GM12878 (cell line): Measurements from ENCODE around the gene PLEKHA7. TPM values are rescaled to one million over a fixed set of nuclear protein-coding genes. Genes with fewer than 3 reads are reported as not detected.

ENCODE experiments used
- ATAC-seq: fragments of 200-7000 bp; cut with Tn5 transposase; 3 replicates; pipeline ENCODE4 v1.9.1; 2020; ENCODE audit warnings: mild to moderate bottlenecking, moderate library complexity
- BruUV-seq: library from RNA; stranded (reverse); fragments of 400-500 nt; replicated peaks from 2 replicates; lab custom pipeline; 2021; lab: Mats Ljungman, UMichigan
- CTCF ChIA-PET: fragments of 300-600 bp; sonication (Branson Sonifier 250); formaldehyde crosslinking; extraction: SDS; loops from one replicate; lab custom pipeline; 2021; ENCODE audit warnings: inconsistent platforms; lab: Yijun Ruan, JAX
- POLR2A ChIA-PET: fragments of 350-600 bp; formaldehyde crosslinking; extraction: SDS; loops from one replicate; lab custom pipeline; 2021; ENCODE audit warnings: inconsistent platforms; lab: Charles Lee
- RAD21 ChIA-PET: fragments of 300-600 bp; sonication (Branson Sonifier 250); formaldehyde crosslinking; loops from one replicate; lab custom pipeline; 2023; ENCODE audit warnings: antibody characterized with exemption; ENCODE audit not compliant: unreplicated experiment; lab: Charles Lee
- SMC1A ChIA-PET: fragments of 300-600 bp; sonication (Branson Sonifier 250); formaldehyde crosslinking; loops from one replicate; lab custom pipeline; 2023; ENCODE audit not compliant: unreplicated experiment, uncharacterized antibody; lab: Charles Lee
- DNase-seq: peaks from one replicate; pipeline ENCODE4 v3.0.0-alpha.2; 2011; ENCODE audit warnings: low read depth, low spot score
- FAIRE-seq: peaks from 3 replicates; lab custom pipeline; 2011; peaks lifted over from hg19 to GRCh38; lab: Jason Lieb, UNC
- H2AFZ ChIP-seq: 2 replicates; pipeline ENCODE4 v1.6.0; 2011; ENCODE audit warnings: low read depth, low read length, control low read depth; ENCODE audit not compliant: control insufficient read depth
- H3K27ac ChIP-seq: 2 replicates; pipeline ENCODE4 v1.5.1; 2011; ENCODE audit warnings: control low read depth; ENCODE audit not compliant: control insufficient read depth, insufficient read depth
- H3K27me3 ChIP-seq, 2 experiments: replicated peaks in 1 of 2; 2 replicates each; pipeline versions ENCODE4 v1.6.0 to v1.6.1; 2011; ENCODE audit warnings: low read length in 1 of 2; ENCODE audit not compliant: control insufficient read depth in 2 of 2, insufficient read depth in 2 of 2
- H3K36me3 ChIP-seq, 2 experiments: 2 replicates each; pipeline ENCODE4 v1.5.1; 2011; ENCODE audit warnings: low read length in 1 of 2; ENCODE audit not compliant: control insufficient read depth in 2 of 2, insufficient read depth in 2 of 2
- H3K4me1 ChIP-seq: 2 replicates; pipeline ENCODE4 v1.6.1; 2011; ENCODE audit warnings: mild to moderate bottlenecking, low read length, moderate library complexity, mixed read lengths; ENCODE audit not compliant: control insufficient read depth, insufficient read depth
- H3K4me2 ChIP-seq: 2 replicates; pipeline ENCODE4 v1.6.0; 2011; ENCODE audit warnings: control low read depth; ENCODE audit not compliant: control insufficient read depth, insufficient read depth
- H3K4me3 ChIP-seq: fragments of 200-600 bp; sonication (generic); 2 replicates; pipeline ENCODE4 v1.5.1; 2016
- H3K79me2 ChIP-seq: 2 replicates; pipeline ENCODE4 v1.6.0; 2011; ENCODE audit warnings: low read length; ENCODE audit not compliant: control insufficient read depth, insufficient read depth
- H3K9ac ChIP-seq: 2 replicates; pipeline ENCODE4 v1.8.0; 2011; ENCODE audit warnings: low read length, control low read depth, mixed read lengths; ENCODE audit not compliant: control insufficient read depth, insufficient read depth
- H3K9me3 ChIP-seq: replicated peaks from 3 replicates; pipeline ENCODE4 v1.5.1; 2011; ENCODE audit warnings: mild to moderate bottlenecking, low read length; ENCODE audit not compliant: control insufficient read depth, insufficient read depth
- H4K20me1 ChIP-seq: 2 replicates; pipeline ENCODE4 v1.6.0; 2011; ENCODE audit not compliant: control insufficient read depth, insufficient read depth
- CBFB ChIP-seq: IDR thresholded peaks from 2 replicates; pipeline ENCODE4 v1.6.1; 2016; ENCODE audit warnings: antibody characterized with exemption, low read depth
- GATAD2B ChIP-seq: fragments of 450-650 bp; conservative IDR thresholded peaks from 2 replicates; pipeline ENCODE4 v1.6.1; 2017; ENCODE audit warnings: low read depth, mild to moderate bottlenecking, moderate library complexity
- HDAC2 ChIP-seq: fragments of 200-600 bp; sonication (generic); IDR thresholded peaks from 2 replicates; pipeline ENCODE4 v1.6.1; 2017
- JUND ChIP-seq: IDR thresholded peaks from 2 replicates; pipeline ENCODE4 v1.6.1; 2012; ENCODE audit warnings: low read depth, mild to moderate bottlenecking, low read length, improper control_type of control experiment, moderate library complexity
- NFYA ChIP-seq: IDR thresholded peaks from 2 replicates; pipeline ENCODE4 v1.6.1; 2011; ENCODE audit warnings: low read depth, mild to moderate bottlenecking, low read length, improper control_type of control experiment, borderline replicate concordance
- RAD51 ChIP-seq: fragments of 450-650 bp; IDR thresholded peaks from 2 replicates; pipeline ENCODE4 v1.6.1; 2016; ENCODE audit warnings: moderate library complexity, mild to moderate bottlenecking, inconsistent platforms
- RBBP5 ChIP-seq: fragments of 200-600 bp; sonication (generic); conservative IDR thresholded peaks from 2 replicates; pipeline ENCODE4 v1.6.1; 2016
- RCOR1 ChIP-seq: conservative IDR thresholded peaks from 2 replicates; pipeline ENCODE4 v1.6.1; 2012; ENCODE audit warnings: low read depth, low read length, improper control_type of control experiment
- SIN3A ChIP-seq: IDR thresholded peaks from 2 replicates; pipeline ENCODE4 v1.6.1; 2012; ENCODE audit warnings: low read depth, low read length, improper control_type of control experiment
- SIX5 ChIP-seq: IDR thresholded peaks from 2 replicates; pipeline ENCODE4 v1.6.1; 2011; ENCODE audit warnings: mild to moderate bottlenecking, low read depth, low read length, moderate library complexity; ENCODE audit not compliant: severe bottlenecking
- SMAD5 ChIP-seq: IDR thresholded peaks from 2 replicates; pipeline ENCODE4 v1.6.1; 2016; ENCODE audit warnings: antibody characterized with exemption, low read depth
- TARDBP ChIP-seq: IDR thresholded peaks from 2 replicates; pipeline ENCODE4 v1.6.1; 2016; ENCODE audit warnings: borderline replicate concordance
- YBX1 ChIP-seq: fragments of 450-650 bp; IDR thresholded peaks from 2 replicates; pipeline ENCODE4 v1.6.1; 2016; ENCODE audit warnings: antibody characterized with exemption
- ZNF207 ChIP-seq: fragments of 450-650 bp; IDR thresholded peaks from 2 replicates; pipeline ENCODE4 v1.6.1; 2014; ENCODE audit warnings: antibody characterized with exemption, mild to moderate bottlenecking, borderline replicate concordance
- WGBS: methylation state at CpG from one replicate; pipeline ENCODE4 v1.1.6; 2016; ENCODE audit warnings: low lambda C conversion rate; ENCODE audit not compliant: insufficient replicate concordance, insufficient coverage; ENCODE audit errors: missing lambda C conversion rate; 5-methylcytosine and 5-hydroxymethylcytosine counted together
- in situ Hi-C: fragments of 300-500 bp; cut with MboI; formaldehyde crosslinking; loops from 9 replicates; pipeline ENCODE4 v1.14.3; 2018; ENCODE audit warnings: mixed read lengths
- intact Hi-C: fragments of 100-400 bp; cut with micrococcal nuclease; formaldehyde crosslinking; loops from one replicate; pipeline ENCODE4 v1.14.2; 2022; ENCODE audit not compliant: unreplicated experiment
- polyA plus RNA-seq, 11 experiments: library from polyadenylated mRNA; depleted of rRNA in 4 of 11; unstranded in 6 of 11; stranded (reverse) in 5 of 11; fragments of >200 nt; fragmentation: Nextera tagmentation in 4 of 11; fragmentation: Illumina TruSeq in 1 of 11; extraction: Ambion mirVana in 4 of 11; extraction: Trizol in 1 of 11; gene quantifications; 1 replicate in 1 of 11; 2 replicates in 10 of 11; pipeline versions ENCODE4 v1.2.1 to v1.2.3, GENCODE V29; 2011 to 2016; ENCODE audit warnings: inconsistent platforms in 2 of 11, missing spikeins in 2 of 11, low read depth in 1 of 11
- total RNA-seq, 4 experiments: library from RNA; depleted of rRNA in 3 of 4; stranded (reverse); fragments of >200 nt in 3 of 4; fragmentation: Illumina TruSeq in 1 of 4; extraction: Trizol in 1 of 4; gene quantifications; 2 replicates each; pipeline versions ENCODE4 v1.2.1 to v1.2.3, GENCODE V29; 2013 to 2021
- TF ChIP-seq, protein P1 (sequence below): fragments of 450-650 bp; IDR thresholded peaks from 2 replicates; pipeline ENCODE4 v1.6.1; 2018; ENCODE audit warnings: mild to moderate bottlenecking, low read depth, moderate library complexity; ENCODE audit not compliant: partially characterized antibody
- TF ChIP-seq, protein P2 (sequence below): fragments of 450-650 bp; conservative IDR thresholded peaks from 2 replicates; pipeline ENCODE4 v1.6.1; 2017; ENCODE audit warnings: mild to moderate bottlenecking, moderate library complexity
- TF ChIP-seq, protein P3 (sequence below): fragments of 450-650 bp; IDR thresholded peaks from 2 replicates; pipeline ENCODE4 v1.6.1; 2014; ENCODE audit warnings: mild to moderate bottlenecking

The PLEKHA7 gene
- total and polyA plus RNA-seq, 10 of the 15 experiments (the other 5 are each of a cell fraction or from before 2014, with no cell fraction given) = 0.45 to 5.3 (median 2.1) TPM

DNA sequence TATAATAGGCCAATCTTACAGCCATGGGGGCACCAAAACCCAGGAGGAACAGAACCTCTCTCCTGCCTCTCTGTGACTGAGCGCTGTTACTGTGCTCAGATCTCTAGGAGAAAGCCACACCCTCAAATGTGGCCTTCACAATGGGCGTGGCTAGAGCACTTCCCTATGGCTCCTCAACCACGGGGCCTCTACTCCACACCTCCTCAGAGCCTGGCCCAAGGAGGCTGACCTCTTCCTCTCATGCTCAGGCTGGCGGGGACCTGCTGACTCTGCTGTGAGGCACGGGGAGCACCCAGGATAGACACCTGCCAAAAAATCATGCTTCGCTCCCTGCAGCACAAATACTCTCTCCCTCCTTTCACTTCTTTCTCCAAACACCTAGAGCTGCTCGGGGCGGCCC is 234.8 kb downstream of the PLEKHA7 start:
- no peaks in the 10 kb centered on the region for H3K9me3 ChIP-seq
- no peak for TF ChIP-seq SIN3A
- no peak for TF ChIP-seq SMAD5
- TF ChIP-seq CBFB = no peak
- no peak for TF ChIP-seq GATAD2B
- TF ChIP-seq, protein P1, sequence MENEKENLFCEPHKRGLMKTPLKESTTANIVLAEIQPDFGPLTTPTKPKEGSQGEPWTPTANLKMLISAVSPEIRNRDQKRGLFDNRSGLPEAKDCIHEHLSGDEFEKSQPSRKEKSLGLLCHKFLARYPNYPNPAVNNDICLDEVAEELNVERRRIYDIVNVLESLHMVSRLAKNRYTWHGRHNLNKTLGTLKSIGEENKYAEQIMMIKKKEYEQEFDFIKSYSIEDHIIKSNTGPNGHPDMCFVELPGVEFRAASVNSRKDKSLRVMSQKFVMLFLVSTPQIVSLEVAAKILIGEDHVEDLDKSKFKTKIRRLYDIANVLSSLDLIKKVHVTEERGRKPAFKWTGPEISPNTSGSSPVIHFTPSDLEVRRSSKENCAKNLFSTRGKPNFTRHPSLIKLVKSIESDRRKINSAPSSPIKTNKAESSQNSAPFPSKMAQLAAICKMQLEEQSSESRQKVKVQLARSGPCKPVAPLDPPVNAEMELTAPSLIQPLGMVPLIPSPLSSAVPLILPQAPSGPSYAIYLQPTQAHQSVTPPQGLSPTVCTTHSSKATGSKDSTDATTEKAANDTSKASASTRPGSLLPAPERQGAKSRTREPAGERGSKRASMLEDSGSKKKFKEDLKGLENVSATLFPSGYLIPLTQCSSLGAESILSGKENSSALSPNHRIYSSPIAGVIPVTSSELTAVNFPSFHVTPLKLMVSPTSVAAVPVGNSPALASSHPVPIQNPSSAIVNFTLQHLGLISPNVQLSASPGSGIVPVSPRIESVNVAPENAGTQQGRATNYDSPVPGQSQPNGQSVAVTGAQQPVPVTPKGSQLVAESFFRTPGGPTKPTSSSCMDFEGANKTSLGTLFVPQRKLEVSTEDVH = no peak
- no peak for TF ChIP-seq JUND
- no peak for TF ChIP-seq RAD51
- no peak for TF ChIP-seq ZNF207
- TF ChIP-seq, protein P2, sequence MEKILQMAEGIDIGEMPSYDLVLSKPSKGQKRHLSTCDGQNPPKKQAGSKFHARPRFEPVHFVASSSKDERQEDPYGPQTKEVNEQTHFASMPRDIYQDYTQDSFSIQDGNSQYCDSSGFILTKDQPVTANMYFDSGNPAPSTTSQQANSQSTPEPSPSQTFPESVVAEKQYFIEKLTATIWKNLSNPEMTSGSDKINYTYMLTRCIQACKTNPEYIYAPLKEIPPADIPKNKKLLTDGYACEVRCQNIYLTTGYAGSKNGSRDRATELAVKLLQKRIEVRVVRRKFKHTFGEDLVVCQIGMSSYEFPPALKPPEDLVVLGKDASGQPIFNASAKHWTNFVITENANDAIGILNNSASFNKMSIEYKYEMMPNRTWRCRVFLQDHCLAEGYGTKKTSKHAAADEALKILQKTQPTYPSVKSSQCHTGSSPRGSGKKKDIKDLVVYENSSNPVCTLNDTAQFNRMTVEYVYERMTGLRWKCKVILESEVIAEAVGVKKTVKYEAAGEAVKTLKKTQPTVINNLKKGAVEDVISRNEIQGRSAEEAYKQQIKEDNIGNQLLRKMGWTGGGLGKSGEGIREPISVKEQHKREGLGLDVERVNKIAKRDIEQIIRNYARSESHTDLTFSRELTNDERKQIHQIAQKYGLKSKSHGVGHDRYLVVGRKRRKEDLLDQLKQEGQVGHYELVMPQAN = no peak
- TF ChIP-seq NFYA = no peak
- TF ChIP-seq RBBP5 = no peak
- TF ChIP-seq, protein P3, sequence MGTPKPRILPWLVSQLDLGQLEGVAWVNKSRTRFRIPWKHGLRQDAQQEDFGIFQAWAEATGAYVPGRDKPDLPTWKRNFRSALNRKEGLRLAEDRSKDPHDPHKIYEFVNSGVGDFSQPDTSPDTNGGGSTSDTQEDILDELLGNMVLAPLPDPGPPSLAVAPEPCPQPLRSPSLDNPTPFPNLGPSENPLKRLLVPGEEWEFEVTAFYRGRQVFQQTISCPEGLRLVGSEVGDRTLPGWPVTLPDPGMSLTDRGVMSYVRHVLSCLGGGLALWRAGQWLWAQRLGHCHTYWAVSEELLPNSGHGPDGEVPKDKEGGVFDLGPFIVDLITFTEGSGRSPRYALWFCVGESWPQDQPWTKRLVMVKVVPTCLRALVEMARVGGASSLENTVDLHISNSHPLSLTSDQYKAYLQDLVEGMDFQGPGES = no peak
- no peak for TF ChIP-seq SIX5
- TF ChIP-seq YBX1 = no peak
- TF ChIP-seq HDAC2 = no peak
- TF ChIP-seq TARDBP = no peak
- TF ChIP-seq RCOR1 = no peak
- WGBS = 41% methylated on average over 8 of the region's 8 CpGs
- no peak for FAIRE-seq
- no peaks in the 10 kb centered on the region for H3K36me3 ChIP-seq
- H3K4me3 ChIP-seq = no peak overlapping the region
- H3K27me3 ChIP-seq = no peaks in the 10 kb centered on the region
- CTCF ChIA-PET = no interaction called here
- SMC1A ChIA-PET = no interaction called here
- H3K27ac ChIP-seq = no peak overlapping the region
- no peaks in the 10 kb centered on the region for H3K79me2 ChIP-seq
- H2AFZ ChIP-seq = no peak overlapping the region
- no peak for DNase-seq
- no peaks in the 10 kb centered on the region for H3K4me1 ChIP-seq
- no peak overlapping the region for H3K9ac ChIP-seq
- intact Hi-C loops = no loop called here
- peak; percentile 49 for ATAC-seq
- no TSS peak for BruUV-seq
- H3K4me2 ChIP-seq = no peak overlapping the region
- RAD21 ChIA-PET = no interaction called here
- H4K20me1 ChIP-seq = no peaks in the 10 kb centered on the region
- POLR2A ChIA-PET = interaction anchor here (0.7 kb wide), 1 partner anchor 447 kb away, joined by 3 read pairs; no protein-coding TSS in a partner anchor
- in situ Hi-C loops = no loop called here
